ENCODE data around the gene SP3. TPM values are rescaled to one million over a fixed set of nuclear protein-coding genes. Genes with fewer than 3 reads are reported as not detected.

The SP3 gene
- total RNA-seq, 1 donor, result 129 TPM

- no peak for TF ChIP-seq CTCF (IDR thresholded peaks at IDR 0.05; ENCODE audit: insufficient read depth, low read depth, low read length)
- H3K4me3 ChIP-seq (ENCODE audit: low read depth, low read length), result no peak overlapping the region
- no peak for DNase-seq (ENCODE audit: low read depth)
These were observed 7.0 kb upstream of the SP3 start for GRCh38 chr2:173972165-173972564.

- DNase-seq (ENCODE audit: low read depth), result no peak
- no peak overlapping the region for H3K4me3 ChIP-seq (ENCODE audit: low read depth, low read length)
- TF ChIP-seq CTCF (IDR thresholded peaks at IDR 0.05; ENCODE audit: insufficient read depth, low read depth, low read length), result no peak
These were observed 5.3 kb upstream of the SP3 start for GRCh38 chr2:173970516-173970924.

GRCh38 chr2:173969886-173970285, 4.7 kb upstream of the SP3 start:
- DNase-seq (ENCODE audit: low read depth), result no peak
- no peak for TF ChIP-seq CTCF (IDR thresholded peaks at IDR 0.05; ENCODE audit: insufficient read depth, low read depth, low read length)
- H3K4me3 ChIP-seq (ENCODE audit: low read depth, low read length), result no peak overlapping the region

- no peak overlapping the region for H3K4me3 ChIP-seq (ENCODE audit: low read depth, low read length)
- TF ChIP-seq CTCF (IDR thresholded peaks at IDR 0.05; ENCODE audit: insufficient read depth, low read depth, low read length), result no peak
- DNase-seq (ENCODE audit: low read depth), result no peak
These were observed 3.4 kb upstream of the SP3 start for GRCh38 chr2:173968551-173968950.

GRCh38 chr2:173966274-173967098, 1.3 kb upstream of the SP3 start:
- no peak for TF ChIP-seq CTCF (IDR thresholded peaks at IDR 0.05; ENCODE audit: insufficient read depth, low read depth, low read length)
- no peak for DNase-seq (ENCODE audit: low read depth)
- H3K4me3 ChIP-seq (ENCODE audit: low read depth, low read length), result peak overlapping the region; percentile 91

- peak overlapping the region; percentile 91 for H3K4me3 ChIP-seq (ENCODE audit: low read depth, low read length)
- peak; percentile 90 for DNase-seq (ENCODE audit: low read depth)
- no peak for TF ChIP-seq CTCF (IDR thresholded peaks at IDR 0.05; ENCODE audit: insufficient read depth, low read depth, low read length)
These were observed 405 bp downstream of the SP3 start for GRCh38 chr2:173964565-173965371.

Measured in fibroblast of villous mesenchyme (primary cell).